Progenitor cell of endocrine pancreas (in vitro differentiated cells): Measurements from ENCODE around the gene NPAS2. TPM values are rescaled to one million over a fixed set of nuclear protein-coding genes. Genes with fewer than 3 reads are reported as not detected.

ENCODE experiments used
- DNase-seq: peaks from one replicate; pipeline ENCODE4 v3.0.0; 2021; ENCODE audit warnings: low spot score; ENCODE audit not compliant: unreplicated experiment
- H3K27ac Mint-ChIP-seq: 2 replicates; pipeline ENCODE4 v1.8.0; 2021; ENCODE audit warnings: mild to moderate bottlenecking, moderate library complexity, mixed read lengths
- H3K27me3 Mint-ChIP-seq: 2 replicates; pipeline ENCODE4 v1.8.0; 2021; ENCODE audit warnings: mixed read lengths
- H3K36me3 Mint-ChIP-seq: 2 replicates; pipeline ENCODE4 v1.8.0; 2022; ENCODE audit warnings: mixed read lengths; ENCODE audit not compliant: insufficient read depth
- H3K4me1 Mint-ChIP-seq: 2 replicates; pipeline ENCODE4 v1.8.0; 2021; ENCODE audit warnings: low read depth, mixed read lengths
- H3K4me3 Mint-ChIP-seq: 2 replicates; pipeline ENCODE4 v1.8.0; 2021; ENCODE audit warnings: low read depth, mild to moderate bottlenecking, moderate library complexity, mixed read lengths
- H3K9me3 Mint-ChIP-seq: 2 replicates; pipeline ENCODE4 v1.8.0; 2021; ENCODE audit warnings: low read depth, mixed read lengths
- total RNA-seq: library from RNA; stranded (reverse); gene quantifications from 2 replicates; pipeline ENCODE4 v1.2.1, GENCODE V29; 2021
- TF ChIP-seq, protein P1 (sequence below): fragments of 200-600 bp; sonication (generic); IDR thresholded peaks from one replicate; pipeline ENCODE4 v1.5.0; 2021; ENCODE audit warnings: antibody characterized with exemption, mild to moderate bottlenecking; ENCODE audit not compliant: unreplicated experiment

Gene NPAS2
- total RNA-seq, 1 donor from 2014 or later = 0.84 TPM

GRCh38 chr2:100802066-100802465 is 17.9 kb upstream of the NPAS2 start:
- H3K4me3 Mint-ChIP-seq = no peak overlapping the region
- no peak overlapping the region for H3K27ac Mint-ChIP-seq
- H3K9me3 Mint-ChIP-seq = no peaks in the 10 kb centered on the region
- peaks cover 30% of the 10 kb centered on the region for H3K27me3 Mint-ChIP-seq
- DNase-seq = no peak
- no peaks in the 10 kb centered on the region for H3K36me3 Mint-ChIP-seq
- TF ChIP-seq, protein P1, sequence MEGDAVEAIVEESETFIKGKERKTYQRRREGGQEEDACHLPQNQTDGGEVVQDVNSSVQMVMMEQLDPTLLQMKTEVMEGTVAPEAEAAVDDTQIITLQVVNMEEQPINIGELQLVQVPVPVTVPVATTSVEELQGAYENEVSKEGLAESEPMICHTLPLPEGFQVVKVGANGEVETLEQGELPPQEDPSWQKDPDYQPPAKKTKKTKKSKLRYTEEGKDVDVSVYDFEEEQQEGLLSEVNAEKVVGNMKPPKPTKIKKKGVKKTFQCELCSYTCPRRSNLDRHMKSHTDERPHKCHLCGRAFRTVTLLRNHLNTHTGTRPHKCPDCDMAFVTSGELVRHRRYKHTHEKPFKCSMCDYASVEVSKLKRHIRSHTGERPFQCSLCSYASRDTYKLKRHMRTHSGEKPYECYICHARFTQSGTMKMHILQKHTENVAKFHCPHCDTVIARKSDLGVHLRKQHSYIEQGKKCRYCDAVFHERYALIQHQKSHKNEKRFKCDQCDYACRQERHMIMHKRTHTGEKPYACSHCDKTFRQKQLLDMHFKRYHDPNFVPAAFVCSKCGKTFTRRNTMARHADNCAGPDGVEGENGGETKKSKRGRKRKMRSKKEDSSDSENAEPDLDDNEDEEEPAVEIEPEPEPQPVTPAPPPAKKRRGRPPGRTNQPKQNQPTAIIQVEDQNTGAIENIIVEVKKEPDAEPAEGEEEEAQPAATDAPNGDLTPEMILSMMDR = no peak
- no peaks in the 10 kb centered on the region for H3K4me1 Mint-ChIP-seq

- TF ChIP-seq, protein P1 = no peak
- Mint-ChIP-seq H3K27ac (no peak overlapping the region), H3K27me3 (peaks cover 31% of the 10 kb centered on the region), H3K36me3 (no peaks in the 10 kb centered on the region), H3K9me3 (no peaks in the 10 kb centered on the region), H3K4me1 (no peaks in the 10 kb centered on the region), H3K4me3 (no peak overlapping the region)
- DNase-seq = no peak
Observed at GRCh38 chr2:100803334-100803733, 16.6 kb upstream of the NPAS2 start.

DNA sequence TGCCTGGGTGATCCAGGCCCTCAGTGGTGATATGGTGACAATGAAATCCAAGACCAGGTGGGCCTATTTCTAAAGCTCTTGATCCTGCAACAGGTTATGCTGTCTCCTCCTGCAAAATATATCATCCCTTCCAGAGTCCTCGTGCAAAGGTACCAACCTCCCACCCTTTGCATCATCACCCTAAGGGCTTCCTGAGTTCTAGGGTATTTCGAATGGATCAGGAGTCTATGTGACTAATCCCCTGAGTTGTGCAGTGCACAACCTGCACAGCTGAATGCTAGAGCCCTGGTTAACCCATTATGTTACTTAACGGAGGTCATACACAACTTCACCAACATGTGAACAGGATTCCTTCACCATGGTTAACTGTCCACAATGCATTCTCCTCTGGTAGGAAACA is 13.4 kb upstream of the NPAS2 start:
- Mint-ChIP-seq H3K27me3 (peaks cover 35% of the 10 kb centered on the region), H3K27ac (no peak overlapping the region), H3K4me1 (no peaks in the 10 kb centered on the region), H3K36me3 (no peaks in the 10 kb centered on the region), H3K4me3 (no peak overlapping the region), H3K9me3 (no peaks in the 10 kb centered on the region)
- TF ChIP-seq, protein P1 = no peak
- DNase-seq = no peak

DNA sequence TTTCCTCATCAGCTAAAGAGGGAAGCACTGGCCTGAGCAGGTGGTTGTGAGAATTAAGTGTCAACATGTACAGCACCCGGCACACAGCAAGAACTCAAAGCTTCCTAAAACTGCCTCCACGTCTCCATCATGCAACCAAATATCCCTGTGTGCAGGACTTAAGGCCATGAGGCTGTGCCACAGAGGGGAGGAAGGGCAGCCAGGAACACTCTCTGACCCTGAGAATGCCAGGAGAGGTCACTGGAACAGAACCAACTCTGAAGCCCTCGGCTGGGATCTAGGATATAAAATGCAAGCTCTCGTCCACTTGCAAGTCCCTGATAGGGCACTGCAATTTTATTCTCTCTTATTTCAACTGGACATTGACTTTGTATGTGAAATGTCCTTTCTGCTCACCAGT is 12.2 kb upstream of the NPAS2 start:
- DNase-seq = no peak
- no peaks in the 10 kb centered on the region for H3K36me3 Mint-ChIP-seq
- H3K4me1 Mint-ChIP-seq = no peaks in the 10 kb centered on the region
- H3K27ac Mint-ChIP-seq = no peak overlapping the region
- no peaks in the 10 kb centered on the region for H3K9me3 Mint-ChIP-seq
- TF ChIP-seq, protein P1 = no peak
- H3K4me3 Mint-ChIP-seq = no peak overlapping the region
- peaks cover 44% of the 10 kb centered on the region for H3K27me3 Mint-ChIP-seq

DNA sequence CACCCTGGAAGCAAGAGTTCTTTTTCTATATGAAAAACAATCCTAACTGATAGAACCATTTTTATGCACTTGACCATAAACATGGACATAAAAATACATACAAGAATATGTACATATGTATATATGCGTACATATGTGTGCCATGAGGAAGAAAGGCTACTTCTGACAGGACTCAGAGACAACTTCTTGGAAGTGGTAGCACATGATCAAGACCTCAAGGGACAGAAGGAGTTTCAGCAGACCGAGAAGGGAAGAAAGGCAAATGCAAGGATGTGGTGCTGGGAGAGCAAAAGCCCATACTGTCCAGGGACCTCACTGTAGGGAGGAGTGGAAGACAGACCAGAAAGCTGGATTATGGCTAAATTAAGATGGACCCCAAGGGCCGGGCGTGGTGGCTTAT is 11.4 kb upstream of the NPAS2 start:
- Mint-ChIP-seq H3K9me3 (no peaks in the 10 kb centered on the region), H3K27me3 (peaks cover 44% of the 10 kb centered on the region), H3K27ac (no peak overlapping the region), H3K4me1 (no peaks in the 10 kb centered on the region), H3K36me3 (no peaks in the 10 kb centered on the region), H3K4me3 (no peak overlapping the region)
- no peak for DNase-seq
- TF ChIP-seq, protein P1 = no peak
